GM04503 (cell line): ENCODE results near the gene ACP1.

Experiments
- DNase-seq: peaks from one replicate; pipeline ENCODE4 v3.0.0-alpha.2; 2012; ENCODE audit warnings: low read depth

Gene ACP1

GRCh38 chr2:280650-281110 lies 15.9 kb downstream of the ACP1 start:
- DNase-seq: no peak

GRCh38 chr2:281381-281780 lies 16.6 kb downstream of the ACP1 start:
- no peak for DNase-seq

GRCh38 chr2:282371-283263 lies 17.9 kb downstream of the ACP1 start:
- DNase-seq: no peak

- no peak for DNase-seq
Measured at GRCh38 chr2:283996-284794, 19.4 kb downstream of the ACP1 start.

- no peak for DNase-seq
Measured at GRCh38 chr2:284896-285492, 20.2 kb downstream of the ACP1 start.

GRCh38 chr2:285531-285930 lies 20.8 kb downstream of the ACP1 start:
- DNase-seq: peak; percentile 70

- no peak for DNase-seq
Measured at GRCh38 chr2:286035-286434, 21.3 kb downstream of the ACP1 start.

GRCh38 chr2:286774-287392 lies 22.1 kb downstream of the ACP1 start:
- DNase-seq: no peak

- DNase-seq: no peak
Measured at GRCh38 chr2:287471-287885, 22.7 kb downstream of the ACP1 start.

GRCh38 chr2:287911-288757 lies 23.4 kb downstream of the ACP1 start, which contains the start of gene ALKAL2:
TSS of gene ALKAL2 (minus strand) at chr2:288091. CDS start at chr2:287835, 256 bp downstream.
- DNase-seq: no peak

GRCh38 chr2:288758-289361 lies 24.1 kb downstream of the ACP1 start:
- no peak for DNase-seq

- no peak for DNase-seq
Measured at GRCh38 chr2:289362-290089, 24.8 kb downstream of the ACP1 start.

- DNase-seq: no peak
Measured at GRCh38 chr2:290090-290722, 25.5 kb downstream of the ACP1 start.

- DNase-seq: no peak
Measured at GRCh38 chr2:295090-295489, 30.3 kb downstream of the ACP1 start.

GRCh38 chr2:296354-296753 lies 31.6 kb downstream of the ACP1 start:
- DNase-seq: no peak

GRCh38 chr2:305366-305765 lies 40.6 kb downstream of the ACP1 start:
- DNase-seq: no peak

- no peak for DNase-seq
Measured at GRCh38 chr2:309148-309953, 44.6 kb downstream of the ACP1 start.

- no peak for DNase-seq
Measured at GRCh38 chr2:309954-310510, 45.3 kb downstream of the ACP1 start.
